Heart right ventricle (tissue), 16 donors: ENCODE results near the gene TM4SF18. TPM values are rescaled to one million over a fixed set of nuclear protein-coding genes. Genes with fewer than 3 reads are reported as not detected.
A peak's percentile ranks its signal among the peaks of the same experiment; 100 is the strongest.

Experiments used
- ATAC-seq, 8 donors: fragments of 200-7000 bp; cut with Tn5 transposase; one replicate each; pipeline ENCODE4 v1.9.1; 2020; ENCODE audit warnings: mild to moderate bottlenecking in 8 of 8, moderate library complexity in 8 of 8, moderate number of reproducible peaks in 1 of 8
- DNase-seq, 2 donors: peaks; one replicate each; pipeline ENCODE4 v3.0.0-alpha.2; 2020
- H3K27ac ChIP-seq, 10 donors: fragments of 200-600 bp; sonication (generic) in 2 of 10; one replicate each; pipeline versions ENCODE4 v1.5.0 to v1.8.0; 2020 to 2022; ENCODE audit warnings: mild to moderate bottlenecking in 3 of 10
- H3K27me3 ChIP-seq, 7 donors: fragments of 200-600 bp; one replicate each; pipeline ENCODE4 v1.8.0; 2021 to 2022; ENCODE audit warnings: mild to moderate bottlenecking in 2 of 7
- H3K36me3 ChIP-seq, 9 donors: fragments of 200-600 bp; sonication (generic) in 1 of 9; one replicate each; pipeline versions ENCODE4 v1.5.0 to v1.8.0; 2020 to 2022; ENCODE audit warnings: mild to moderate bottlenecking in 2 of 9
- H3K4me1 ChIP-seq, 9 donors: fragments of 200-600 bp; sonication (generic) in 1 of 9; one replicate each; pipeline versions ENCODE4 v1.5.0 to v1.8.0; 2020 to 2022; ENCODE audit warnings: mild to moderate bottlenecking in 4 of 9
- H3K4me3 ChIP-seq, 10 donors: fragments of 200-600 bp; sonication (generic) in 2 of 10; one replicate each; pipeline versions ENCODE4 v1.5.0 to v1.8.0; 2020 to 2022; ENCODE audit warnings: mild to moderate bottlenecking in 7 of 10, moderate library complexity in 2 of 10
- H3K9me3 ChIP-seq, 11 donors: fragments of 200-600 bp in 10 of 11; sonication (generic) in 2 of 11; one replicate each; pipeline versions ENCODE4 v1.5.0 to v1.8.0; 2013 to 2022; ENCODE audit warnings: mild to moderate bottlenecking in 2 of 11, control low read depth in 1 of 11, moderate library complexity in 1 of 11
- CTCF ChIP-seq, 9 donors: fragments of 200-600 bp; sonication (generic) in 2 of 9; IDR thresholded peaks; one replicate each; pipeline versions ENCODE4 v1.5.0 to v1.8.0; 2021 to 2022; ENCODE audit warnings: antibody characterized with exemption in 9 of 9, mild to moderate bottlenecking in 5 of 9, moderate library complexity in 1 of 9
- WGBS, 2 donors: extraction: QIAGEN DNeasy Blood & Tissue Kit; methylation state at CpG; one replicate each; pipeline ENCODE4 v1.1.7; 2013; ENCODE audit warnings: inconsistent platforms in 1 of 2; 5-methylcytosine and 5-hydroxymethylcytosine counted together
- intact Hi-C, 10 donors: fragments of 100-400 bp; cut with DNase I; formaldehyde crosslinking; loops; one replicate each; pipeline versions ENCODE4 v1.11.1 to v1.14.2; 2022
- polyA plus RNA-seq, 2 donors: library from polyadenylated mRNA; stranded (reverse); fragments of 200-250 nt; gene quantifications; one replicate each; pipeline ENCODE4 v1.2.3, GENCODE V29; 2013
- total RNA-seq, 10 donors: library from RNA; stranded (reverse); fragmentation: NEBNext Ultra II Directional in 3 of 10; extraction: Animal tissue kit (Norgen Biotek cat#: 25700) in 3 of 10; gene quantifications; one replicate each; pipeline versions ENCODE4 v1.2.1 to v1.2.4, GENCODE V29; 2021 to 2023
- donor health status: Arrhythmogenic right ventricular cardiomyopathy.
- donor health status: ischemic (EF 13 %, LVEDD 7.1; RV severe dilation, severe dysfunction).
- donor health status: healthy with polysubstance abuse.
- donor health status: DM: no; HTN: yes; CAD: no.
- donor health status: DM: no; HTN: no; CAD: no.
- donor health status: ischemic (EF 25% LVEDD 6.9; RV normal size, moderate dysfunction).
- donor health status: ischemic (EF 25% LVEDD 5.7; RV mildly dilated, moderate dysfunction).
- donor health status: healthy.
- donor health status: DM: yes; HTN: yes; CAD: no.
- donor health status: Ischemic cardiomyopathy.
- donor health status: ischemic (EF 35%, LVEDD 5.7; RV mildly dilated, moderate dysfunction).
- donor health status: nonischemic (EF 11% LVEDD 7.7; RV severe dilation, severe dysfunction).
- donor health status: DM: yes; HTN: yes; CAD: no.
- donor health status: PGD.
- donor health status: ischemic (EF 29% LVEDD 5.4; RV normal size, mild dysfunction).
- donor health status: nonischemic (EF 23%, LVEDD 6.1; RV moderate dilation, normal function).

The TM4SF18 gene
- total and polyA plus RNA-seq, 12 donors: 4.1 to 21.2 (median 8.8) TPM

GRCh38 chr3:149317072-149317471 lies 16.4 kb downstream of the TM4SF18 start:
- no peak for TF ChIP-seq CTCF (IDR thresholded peaks at IDR 0.05)
- H3K9me3 ChIP-seq: peaks cover 0 to 3% (median 0%) of the 10 kb centered on the region in 11 donors
- WGBS, 2 donors: 92 to 98% methylated on average over 1 of the region's 1 CpG
- no peak overlapping the region for H3K27ac ChIP-seq
- H3K36me3 ChIP-seq: peaks cover 0 to 10% (median 0%) of the 10 kb centered on the region in 9 donors
- ATAC-seq: no peak
- intact Hi-C loops: no loop called here
- no peak overlapping the region for H3K4me3 ChIP-seq
- no peak for DNase-seq
- H3K4me1 ChIP-seq: peaks cover 0 to 9% (median 0%) of the 10 kb centered on the region in 9 donors
- H3K27me3 ChIP-seq: no peaks in the 10 kb centered on the region

GRCh38 chr3:149316437-149316836 lies 17.0 kb downstream of the TM4SF18 start:
- no peak for DNase-seq
- WGBS, 2 donors: 64 to 76% methylated on average over 2 of the region's 2 CpGs
- Histone ChIP-seq H3K9me3 (peaks cover 0 to 5% (median 0%) of the 10 kb centered on the region in 11 donors), H3K4me1 (peaks cover 0 to 9% (median 0%) of the 10 kb centered on the region in 9 donors), H3K4me3 (no peak overlapping the region), H3K27ac (no peak overlapping the region), H3K36me3 (peaks cover 0 to 9% (median 0%) of the 10 kb centered on the region in 9 donors), H3K27me3 (no peaks in the 10 kb centered on the region)
- ATAC-seq: no peak
- TF ChIP-seq CTCF (IDR thresholded peaks at IDR 0.05): no peak
- intact Hi-C loops: no loop called here

GRCh38 chr3:149315694-149316093 lies 17.7 kb downstream of the TM4SF18 start:
- Histone ChIP-seq H3K36me3 (peaks cover 0 to 9% (median 0%) of the 10 kb centered on the region in 9 donors), H3K27ac (peak overlapping the region in 6 of 10 donors; percentile 6 to 59 (median 37)), H3K27me3 (no peaks in the 10 kb centered on the region), H3K9me3 (peaks cover 0 to 5% (median 0%) of the 10 kb centered on the region in 11 donors), H3K4me3 (no peak overlapping the region), H3K4me1 (peaks cover 0 to 9% (median 0%) of the 10 kb centered on the region in 9 donors)
- intact Hi-C loops: no loop called here
- TF ChIP-seq CTCF (IDR thresholded peaks at IDR 0.05): no peak
- WGBS, 2 donors: 50 to 60% methylated on average over 3 of the region's 3 CpGs
- DNase-seq (no peak), ATAC-seq (peak in 5 of 8 donors; percentile 47 to 55 (median 48))

GRCh38 chr3:149314807-149315578 lies 18.4 kb downstream of the TM4SF18 start:
- no peak for DNase-seq
- Histone ChIP-seq H3K27ac (peak overlapping the region in 6 of 10 donors; percentile 6 to 59 (median 37)), H3K4me1 (peaks cover 0 to 9% (median 0%) of the 10 kb centered on the region in 9 donors), H3K27me3 (no peaks in the 10 kb centered on the region), H3K9me3 (peaks cover 0 to 5% (median 0%) of the 10 kb centered on the region in 11 donors), H3K36me3 (peaks cover 0 to 3% (median 0%) of the 10 kb centered on the region in 9 donors), H3K4me3 (no peak overlapping the region)
- 70 to 75% methylated on average over 7 of the region's 7 CpGs for WGBS, 2 donors
- TF ChIP-seq CTCF (IDR thresholded peaks at IDR 0.05): no peak
- intact Hi-C loops: no loop called here
- peak in 4 of 8 donors; percentile 8 to 25 (median 14) for ATAC-seq
